GM21576 (cell line): ENCODE measurements around the gene RASL12.
"Not testable (repeated sequence)": the region's sequence is repeated elsewhere in the genome, so short reads cannot be mapped to it uniquely, and the experiment has no call there.

Experiments
- ATAC-seq: cut with Tn5 transposase; IDR thresholded peaks from one replicate; pipeline ENCODE4 v1.9.1; 2021; ENCODE audit warnings: mild to moderate bottlenecking, moderate library complexity; ENCODE audit not compliant: unreplicated experiment

RASL12 gene

GRCh38 chr15:65067645-65068402, at the start of gene RASL12:
Gene RASL12, minus strand, starts transcription at chr15:65067991. Its CDS starts 156 bp downstream, at chr15:65067835.
- no peak for ATAC-seq

DNA sequence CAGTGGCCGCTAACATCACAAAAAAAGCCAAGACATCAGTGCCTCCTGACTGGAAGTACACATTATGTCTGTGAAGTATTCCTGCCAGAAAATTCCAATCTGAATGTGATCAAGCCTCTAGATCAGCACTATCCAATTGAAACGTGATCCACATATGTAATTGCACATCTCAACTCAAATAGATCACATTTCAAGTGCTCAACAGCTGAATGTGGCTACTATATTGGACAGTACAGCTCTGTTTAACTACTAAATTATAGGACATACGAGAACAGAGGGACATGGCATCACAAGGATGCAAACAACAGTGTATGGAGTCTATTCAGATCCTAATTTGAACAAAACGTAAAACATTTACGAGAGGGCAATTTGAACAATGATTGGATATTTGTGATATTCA, 47.8 kb upstream of the RASL12 start:
- no peak for ATAC-seq

DNA sequence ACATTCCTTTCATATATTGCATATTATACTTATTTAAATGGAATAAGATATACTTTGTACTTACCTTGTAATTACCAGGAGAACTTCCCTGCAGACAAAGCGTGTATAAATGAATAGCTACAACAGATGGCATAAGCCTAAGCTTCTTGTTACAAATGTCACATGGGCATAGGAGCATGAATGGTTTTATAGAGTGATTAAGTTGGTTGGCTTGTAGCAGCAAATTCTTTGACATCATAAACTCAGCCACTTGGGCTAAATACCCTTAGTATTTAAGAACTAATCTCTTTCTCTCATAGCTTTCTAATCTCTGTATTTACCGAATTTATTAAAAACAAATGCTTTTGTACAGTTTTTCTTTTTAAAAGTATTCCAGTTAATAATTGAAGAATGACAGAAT, 47.3 kb upstream of the RASL12 start, which contains the start of gene UBAP1L:
Gene UBAP1L, minus strand, starts transcription at position 115 of the 400 bp plus-strand sequence. CDS start 8,985 bp downstream, outside the sequence.
- no peak for ATAC-seq

DNA sequence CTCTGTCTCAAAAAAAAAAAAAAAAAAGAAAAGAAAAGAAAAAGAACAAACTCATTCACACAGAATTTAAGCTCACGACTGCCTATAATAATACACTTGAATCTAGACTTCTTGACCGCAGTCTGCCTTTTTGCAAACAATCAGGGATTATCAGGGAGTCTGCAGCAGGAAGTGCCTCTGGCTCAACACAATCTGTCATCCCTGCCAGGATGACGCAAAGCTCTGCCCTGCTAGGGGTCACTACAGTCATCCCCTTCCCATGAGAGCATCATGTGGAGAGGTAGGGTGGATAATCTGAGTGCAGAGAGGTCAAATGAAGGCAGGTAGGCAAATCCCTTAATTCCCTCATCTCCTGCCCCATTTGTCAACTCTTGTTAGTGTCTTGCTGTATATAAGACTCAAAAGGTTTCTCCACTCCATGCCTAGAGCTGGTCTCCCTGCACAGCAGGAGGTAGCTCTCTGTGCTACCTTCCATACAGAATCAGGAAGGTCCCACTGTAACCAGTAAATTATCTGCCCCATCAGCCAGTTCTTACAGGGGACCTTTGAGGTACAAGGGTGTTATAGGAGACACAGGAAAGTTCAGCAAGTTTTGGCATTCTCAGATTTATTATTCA, 43.0 kb upstream of the RASL12 start:
- ATAC-seq: no peak

DNA sequence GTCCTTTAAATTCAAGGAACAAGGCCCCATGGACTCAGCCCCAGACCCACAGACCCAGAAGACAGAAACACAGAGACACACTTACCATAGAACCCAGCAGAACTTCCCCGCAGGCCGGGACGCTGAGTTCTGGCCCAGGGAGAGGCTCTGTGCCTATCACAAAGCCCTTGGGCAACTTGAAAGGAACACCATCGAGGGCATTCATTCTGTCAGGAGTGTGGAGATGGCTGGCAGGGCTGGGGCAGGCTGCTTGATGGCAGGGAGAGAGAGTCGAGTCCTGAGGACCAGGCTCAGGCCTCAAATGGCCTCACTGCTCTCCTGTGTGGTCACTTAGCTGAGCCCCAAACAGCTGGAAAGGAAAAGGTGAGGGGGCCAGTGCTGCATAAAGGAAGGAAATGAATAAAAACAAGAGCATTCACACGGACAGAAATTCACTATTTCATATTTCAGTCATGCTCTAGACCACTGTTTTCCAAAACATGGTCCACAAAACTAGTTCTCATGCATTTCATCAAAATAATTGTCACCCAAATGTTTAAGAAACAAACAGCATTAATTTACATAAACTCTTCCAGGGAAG, 38.3 kb upstream of the RASL12 start:
- no peak for ATAC-seq

- ATAC-seq: no peak
Measured at GRCh38 chr15:65105038-65105437, 37.2 kb upstream of the RASL12 start.

GRCh38 chr15:65102912-65103311, 35.1 kb upstream of the RASL12 start:
- ATAC-seq: no peak

DNA sequence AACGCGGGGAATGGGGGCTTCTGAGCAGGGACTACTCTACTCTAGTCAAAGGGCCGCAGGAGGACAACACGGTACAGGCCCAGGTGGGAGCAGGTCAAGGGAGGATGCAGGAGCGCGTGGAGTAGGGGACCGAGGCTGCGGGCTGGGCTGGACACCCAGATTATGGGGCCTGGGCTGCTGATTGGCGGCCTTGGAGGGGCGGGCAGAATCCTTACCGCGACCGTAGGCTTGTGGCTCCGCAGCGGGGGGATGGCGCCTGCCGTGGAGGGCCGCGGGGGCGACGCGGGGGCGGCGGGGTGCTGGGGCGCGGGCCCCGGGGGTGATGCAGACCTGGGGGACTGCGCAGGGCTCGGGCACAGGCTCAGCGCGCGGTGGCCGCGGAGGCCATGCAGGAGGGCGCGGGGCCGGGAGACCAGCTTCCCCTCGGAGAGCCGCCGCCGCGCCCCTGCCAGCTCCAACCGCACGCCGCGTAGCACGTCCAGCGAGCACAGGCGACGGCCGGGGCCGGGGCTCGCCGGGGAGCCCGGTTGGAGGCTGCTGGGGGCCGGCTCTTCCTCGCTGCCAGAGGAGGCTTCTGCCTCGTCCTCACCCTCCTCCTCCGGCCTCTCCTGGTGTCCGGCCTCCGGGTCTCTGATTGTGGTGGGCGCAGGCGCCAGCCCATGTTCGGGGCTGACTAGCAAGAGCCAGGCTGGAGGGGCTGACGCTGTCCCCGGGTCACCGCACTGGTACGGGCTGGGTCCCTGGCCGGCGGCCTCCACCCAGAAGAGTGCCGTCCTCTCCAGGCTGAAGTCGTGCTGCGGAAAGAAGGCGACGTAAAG, 34.3 kb upstream of the RASL12 start:
- no peak for ATAC-seq

DNA sequence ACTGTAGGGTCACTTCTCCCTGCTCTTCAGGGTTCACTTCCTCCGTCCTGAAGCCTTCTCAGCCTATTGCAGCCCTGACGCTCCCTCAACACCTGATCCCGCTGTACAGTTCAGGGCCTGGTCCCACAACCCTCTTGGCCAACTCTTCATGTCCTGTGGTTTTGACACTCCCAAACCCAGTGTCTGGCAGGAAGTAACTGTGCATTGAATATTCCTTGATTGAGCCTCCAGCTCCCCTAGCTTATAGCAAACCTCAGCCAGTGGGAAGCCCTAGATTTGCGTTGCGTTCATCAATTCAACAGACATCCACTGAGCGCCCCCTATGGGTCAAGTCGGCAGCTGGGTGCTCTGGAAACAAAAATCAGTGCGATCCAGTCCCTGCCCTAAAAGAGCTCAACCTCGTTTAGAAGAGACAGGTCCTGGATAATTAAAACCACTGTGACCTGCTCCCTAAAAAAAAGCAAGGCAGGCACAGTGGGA, 33.7 kb upstream of the RASL12 start:
- ATAC-seq: no peak

- ATAC-seq: no peak
Measured at GRCh38 chr15:65100442-65100841, 32.7 kb upstream of the RASL12 start.

GRCh38 chr15:65099801-65100200, 32.0 kb upstream of the RASL12 start:
- ATAC-seq: not testable (repeated sequence)

DNA sequence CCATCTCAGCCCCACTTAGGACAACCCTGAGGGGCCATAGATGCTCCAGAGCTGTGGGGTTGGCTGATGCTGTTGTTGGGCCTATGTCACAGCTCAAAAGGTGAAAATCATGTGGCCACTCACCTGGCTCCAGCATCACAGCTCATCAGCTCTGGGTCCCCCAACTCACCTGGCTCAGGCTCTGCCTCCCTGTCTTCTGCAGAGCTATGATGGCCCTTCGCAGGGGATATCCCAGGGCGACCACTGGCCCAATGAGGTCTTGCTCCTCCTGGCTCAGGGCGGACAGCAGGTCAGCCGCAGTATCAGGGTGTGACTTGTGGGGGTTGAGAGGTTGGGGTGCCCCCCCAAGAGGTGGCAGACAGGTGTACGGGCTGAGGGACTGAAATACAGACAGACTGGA, 31.5 kb upstream of the RASL12 start:
- ATAC-seq: no peak

DNA sequence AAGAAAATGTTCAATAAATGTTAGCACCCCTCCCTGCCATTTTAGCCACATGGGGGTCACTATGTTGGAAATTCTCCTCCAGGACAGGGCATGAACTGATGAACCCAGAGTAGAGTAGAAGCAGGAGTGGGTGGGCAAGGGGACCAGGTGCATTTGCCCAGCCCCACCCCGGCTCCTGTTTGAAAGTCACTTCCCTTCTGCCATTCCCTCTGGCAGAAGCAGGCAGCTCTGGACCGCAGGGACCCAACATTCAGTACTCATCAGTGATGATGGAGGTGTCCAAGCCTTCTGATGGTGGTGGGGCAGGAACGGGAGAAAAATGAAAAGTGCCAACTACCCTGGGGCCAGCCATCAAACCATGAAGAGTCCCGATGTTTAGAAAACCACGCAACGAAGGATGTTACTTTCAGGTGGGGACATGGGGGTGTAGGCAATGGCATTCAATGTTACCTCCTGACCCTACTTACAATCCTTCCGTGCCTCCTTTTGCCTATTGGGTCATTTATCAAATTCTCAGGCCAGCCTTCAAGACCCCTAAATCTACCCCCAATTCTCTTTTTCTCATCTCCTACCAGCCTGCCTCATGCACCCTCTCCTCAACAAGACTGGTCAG, 30.0 kb upstream of the RASL12 start:
- no peak for ATAC-seq

- ATAC-seq: no peak
Measured at GRCh38 chr15:65096481-65097385, 28.9 kb upstream of the RASL12 start.

- no peak for ATAC-seq
Measured at GRCh38 chr15:65095747-65096104, 27.9 kb upstream of the RASL12 start.

DNA sequence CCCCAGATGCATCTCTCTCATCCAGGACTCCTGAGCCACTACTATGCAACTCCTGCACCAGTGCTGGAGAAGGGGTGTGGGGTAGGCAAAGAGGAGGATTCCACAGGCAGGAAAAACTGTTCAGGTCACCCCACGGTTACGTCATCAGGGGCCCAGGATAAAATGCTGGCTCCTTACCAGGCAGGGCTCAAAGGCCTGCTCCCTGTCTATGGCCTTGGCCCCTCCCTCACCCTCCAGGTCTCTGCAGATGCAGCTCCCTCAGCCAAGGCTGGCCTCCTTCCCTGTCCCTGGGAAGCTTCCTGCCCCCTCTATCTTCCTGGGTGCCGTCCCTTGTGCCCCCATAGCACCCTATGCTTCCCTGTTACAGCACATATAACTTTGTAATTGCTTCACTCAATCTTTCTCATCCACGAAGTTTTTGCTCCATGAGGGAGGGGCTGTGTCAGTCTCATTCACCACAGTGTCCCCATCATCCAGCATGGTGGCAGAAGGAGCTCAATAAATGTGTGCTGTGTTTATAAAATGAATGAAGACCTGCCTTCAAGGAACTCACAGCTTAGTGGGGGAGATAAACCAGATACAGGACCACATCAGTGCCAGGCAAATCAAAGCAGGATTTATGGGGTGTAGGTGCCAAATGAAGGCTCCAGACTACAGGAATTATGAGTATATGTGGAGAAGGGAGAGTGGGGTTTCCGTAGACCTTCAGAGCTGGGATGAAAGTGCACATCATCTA, 27.4 kb upstream of the RASL12 start:
- no peak for ATAC-seq

DNA sequence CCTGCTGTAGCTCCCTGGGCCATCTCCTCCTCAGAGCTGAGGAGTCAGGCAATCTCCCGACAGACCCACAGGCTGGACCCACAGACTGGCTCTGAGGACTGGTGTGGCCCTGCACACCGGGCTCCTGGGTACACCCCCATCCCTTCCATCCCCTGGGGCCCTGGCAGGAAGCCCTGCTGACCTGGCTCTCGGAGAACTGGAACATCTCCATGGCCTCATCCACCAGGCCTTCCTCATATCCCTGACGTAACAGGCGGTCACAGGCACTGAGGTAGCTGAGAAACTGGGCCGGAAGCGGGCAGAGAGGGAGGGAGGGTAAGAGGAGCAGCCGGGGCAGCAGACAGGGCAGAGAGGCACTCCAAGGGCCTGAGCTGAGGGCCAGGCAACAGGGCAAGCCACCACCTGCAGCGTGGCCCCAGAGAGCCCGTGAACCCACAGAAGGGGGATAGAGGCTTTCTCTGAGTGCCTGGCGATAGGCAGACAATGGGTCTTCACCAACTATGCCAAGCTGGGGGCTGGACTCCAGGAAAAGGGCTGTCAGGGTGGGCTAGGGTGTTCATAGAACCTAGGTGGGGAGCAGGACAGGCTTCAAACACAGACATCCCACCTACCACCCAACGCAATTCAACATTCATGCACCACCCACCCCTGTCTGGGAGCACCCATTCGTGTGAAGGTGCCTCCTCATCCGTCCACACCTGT, 26.7 kb upstream of the RASL12 start:
- ATAC-seq: no peak

DNA sequence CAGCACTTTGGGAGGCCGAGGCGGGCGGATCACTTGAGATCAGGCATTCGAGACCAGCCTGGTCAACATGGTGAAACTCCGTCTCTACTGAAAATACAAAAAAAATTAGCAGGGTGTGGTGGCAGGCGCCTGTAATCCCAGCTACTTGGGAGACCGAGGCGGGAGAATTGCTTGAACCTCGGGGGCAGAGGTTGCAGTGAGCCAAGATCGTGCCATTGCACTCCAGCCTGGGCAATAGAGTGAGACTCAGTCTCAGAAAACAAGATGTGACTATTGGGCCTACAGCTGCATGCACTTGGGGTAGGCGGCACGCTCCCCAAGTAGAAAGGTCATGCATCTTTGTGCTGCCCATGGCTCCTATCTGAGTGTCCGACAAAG, 26.0 kb upstream of the RASL12 start:
- not testable (repeated sequence) for ATAC-seq
